A549 (cell line): Measurements from ENCODE around the gene TEX2.

Experiments used
- ESRRA ChIP-seq: fragments of 150-350 bp; IDR thresholded peaks from 2 replicates; pipeline ENCODE4 v1.6.1; 2014; ENCODE audit warnings: mild to moderate bottlenecking, low read length, borderline replicate concordance
- FOSL2 ChIP-seq, 2 experiments: fragments of 450-650 bp in 1 of 2; fragments of >200 bp in 1 of 2; sonication (Bioruptor Twin) in 1 of 2; formaldehyde crosslinking; IDR thresholded peaks; 2 replicates each; pipeline versions ENCODE4 v1.5.0 to v1.6.1; 2016 to 2020; ENCODE audit warnings: mild to moderate bottlenecking in 1 of 2, moderate library complexity in 1 of 2
- JUN ChIP-seq, 2 experiments: fragments of >200 bp; sonication (Bioruptor Twin); formaldehyde crosslinking; IDR thresholded peaks; 2 replicates in 1 of 2; 3 replicates in 1 of 2; pipeline ENCODE4 v1.6.1; 2016 to 2017
- RCOR1 ChIP-seq: fragments of 150-350 bp; IDR thresholded peaks from 2 replicates; pipeline ENCODE4 v1.6.1; 2014; ENCODE audit warnings: antibody characterized with exemption, low read length, low read depth
- TF ChIP-seq, protein P1 (sequence below): fragments of >200 bp; sonication (Bioruptor Twin); formaldehyde crosslinking; IDR thresholded peaks from 3 replicates; pipeline ENCODE4 v1.5.1; 2016
- TF ChIP-seq, protein P2 (sequence below): fragments of >200 bp; sonication (Bioruptor Twin); formaldehyde crosslinking; IDR thresholded peaks from 3 replicates; pipeline ENCODE4 v1.6.1; 2016
- TF ChIP-seq, protein P3 (sequence below): fragments of 150-350 bp; IDR thresholded peaks from 2 replicates; pipeline ENCODE4 v1.6.1; 2014; ENCODE audit warnings: low read depth, mild to moderate bottlenecking, low read length
- TF ChIP-seq, protein P4 (sequence below): fragments of 200-600 bp; sonication (generic); IDR thresholded peaks from 2 replicates; pipeline ENCODE4 v1.6.1; 2016; ENCODE audit warnings: antibody characterized with exemption, mild to moderate bottlenecking, moderate library complexity

DNA sequence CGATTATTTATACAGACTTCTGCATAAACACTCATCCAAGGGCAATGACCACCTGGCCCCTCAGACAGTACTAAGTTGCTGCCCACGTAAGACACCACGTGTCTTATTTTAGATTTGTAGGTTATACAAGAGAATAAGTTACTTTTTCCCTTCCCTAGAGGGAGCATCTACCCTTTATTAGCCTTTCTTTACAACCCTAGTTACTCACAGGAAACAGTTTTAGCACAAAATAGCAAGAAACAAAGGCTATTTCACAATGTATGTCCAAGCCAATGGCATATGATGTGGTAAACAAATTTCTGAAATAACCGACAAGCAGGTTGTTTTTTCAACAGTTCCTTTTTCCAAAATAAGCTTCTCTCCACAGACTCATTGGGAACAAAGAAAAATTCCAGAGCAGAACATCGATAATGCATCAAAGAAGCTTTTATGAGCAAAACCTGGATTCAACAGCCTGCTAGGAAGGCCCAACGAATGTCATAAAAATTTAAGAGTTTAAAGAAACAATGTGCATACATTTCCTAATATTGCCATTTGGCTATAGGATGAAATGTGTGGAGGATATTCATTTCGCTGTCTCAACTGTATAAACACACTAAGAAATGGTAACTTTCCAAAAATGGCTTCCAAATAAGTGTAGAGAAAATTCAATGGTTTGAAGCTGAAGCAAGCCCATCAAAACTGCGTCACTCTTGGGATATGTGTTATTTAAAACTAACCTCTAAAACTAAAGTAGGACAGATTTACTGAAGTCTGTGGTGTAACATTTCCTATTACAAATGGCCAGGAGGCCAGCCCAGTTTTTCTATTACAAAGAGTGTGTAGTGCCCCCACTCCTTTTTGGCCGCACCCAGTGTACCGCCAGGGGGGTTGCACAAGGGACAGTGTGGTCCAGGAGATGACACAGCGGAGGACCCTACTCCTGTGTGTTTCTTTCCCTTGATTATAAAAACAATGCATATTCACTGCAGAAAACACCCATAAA is 82.7 kb downstream of the TEX2 start:
- TF ChIP-seq, protein P1, sequence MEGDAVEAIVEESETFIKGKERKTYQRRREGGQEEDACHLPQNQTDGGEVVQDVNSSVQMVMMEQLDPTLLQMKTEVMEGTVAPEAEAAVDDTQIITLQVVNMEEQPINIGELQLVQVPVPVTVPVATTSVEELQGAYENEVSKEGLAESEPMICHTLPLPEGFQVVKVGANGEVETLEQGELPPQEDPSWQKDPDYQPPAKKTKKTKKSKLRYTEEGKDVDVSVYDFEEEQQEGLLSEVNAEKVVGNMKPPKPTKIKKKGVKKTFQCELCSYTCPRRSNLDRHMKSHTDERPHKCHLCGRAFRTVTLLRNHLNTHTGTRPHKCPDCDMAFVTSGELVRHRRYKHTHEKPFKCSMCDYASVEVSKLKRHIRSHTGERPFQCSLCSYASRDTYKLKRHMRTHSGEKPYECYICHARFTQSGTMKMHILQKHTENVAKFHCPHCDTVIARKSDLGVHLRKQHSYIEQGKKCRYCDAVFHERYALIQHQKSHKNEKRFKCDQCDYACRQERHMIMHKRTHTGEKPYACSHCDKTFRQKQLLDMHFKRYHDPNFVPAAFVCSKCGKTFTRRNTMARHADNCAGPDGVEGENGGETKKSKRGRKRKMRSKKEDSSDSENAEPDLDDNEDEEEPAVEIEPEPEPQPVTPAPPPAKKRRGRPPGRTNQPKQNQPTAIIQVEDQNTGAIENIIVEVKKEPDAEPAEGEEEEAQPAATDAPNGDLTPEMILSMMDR: no peak
- TF ChIP-seq FOSL2 (IDR thresholded peaks at IDR 0.05) (no peak), FOSL2 (CRISPR knock-in tag; IDR thresholded peaks at IDR 0.05) (no peak), ESRRA (no peak), RCOR1 (no peak), JUN (IDR thresholded peaks at IDR 0.05) (no peak)
- TF ChIP-seq, protein P2, sequence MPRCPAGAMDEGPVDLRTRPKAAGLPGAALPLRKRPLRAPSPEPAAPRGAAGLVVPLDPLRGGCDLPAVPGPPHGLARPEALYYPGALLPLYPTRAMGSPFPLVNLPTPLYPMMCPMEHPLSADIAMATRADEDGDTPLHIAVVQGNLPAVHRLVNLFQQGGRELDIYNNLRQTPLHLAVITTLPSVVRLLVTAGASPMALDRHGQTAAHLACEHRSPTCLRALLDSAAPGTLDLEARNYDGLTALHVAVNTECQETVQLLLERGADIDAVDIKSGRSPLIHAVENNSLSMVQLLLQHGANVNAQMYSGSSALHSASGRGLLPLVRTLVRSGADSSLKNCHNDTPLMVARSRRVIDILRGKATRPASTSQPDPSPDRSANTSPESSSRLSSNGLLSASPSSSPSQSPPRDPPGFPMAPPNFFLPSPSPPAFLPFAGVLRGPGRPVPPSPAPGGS: no peak
- TF ChIP-seq, protein P3, sequence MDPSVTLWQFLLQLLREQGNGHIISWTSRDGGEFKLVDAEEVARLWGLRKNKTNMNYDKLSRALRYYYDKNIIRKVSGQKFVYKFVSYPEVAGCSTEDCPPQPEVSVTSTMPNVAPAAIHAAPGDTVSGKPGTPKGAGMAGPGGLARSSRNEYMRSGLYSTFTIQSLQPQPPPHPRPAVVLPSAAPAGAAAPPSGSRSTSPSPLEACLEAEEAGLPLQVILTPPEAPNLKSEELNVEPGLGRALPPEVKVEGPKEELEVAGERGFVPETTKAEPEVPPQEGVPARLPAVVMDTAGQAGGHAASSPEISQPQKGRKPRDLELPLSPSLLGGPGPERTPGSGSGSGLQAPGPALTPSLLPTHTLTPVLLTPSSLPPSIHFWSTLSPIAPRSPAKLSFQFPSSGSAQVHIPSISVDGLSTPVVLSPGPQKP: no peak
- TF ChIP-seq, protein P4, sequence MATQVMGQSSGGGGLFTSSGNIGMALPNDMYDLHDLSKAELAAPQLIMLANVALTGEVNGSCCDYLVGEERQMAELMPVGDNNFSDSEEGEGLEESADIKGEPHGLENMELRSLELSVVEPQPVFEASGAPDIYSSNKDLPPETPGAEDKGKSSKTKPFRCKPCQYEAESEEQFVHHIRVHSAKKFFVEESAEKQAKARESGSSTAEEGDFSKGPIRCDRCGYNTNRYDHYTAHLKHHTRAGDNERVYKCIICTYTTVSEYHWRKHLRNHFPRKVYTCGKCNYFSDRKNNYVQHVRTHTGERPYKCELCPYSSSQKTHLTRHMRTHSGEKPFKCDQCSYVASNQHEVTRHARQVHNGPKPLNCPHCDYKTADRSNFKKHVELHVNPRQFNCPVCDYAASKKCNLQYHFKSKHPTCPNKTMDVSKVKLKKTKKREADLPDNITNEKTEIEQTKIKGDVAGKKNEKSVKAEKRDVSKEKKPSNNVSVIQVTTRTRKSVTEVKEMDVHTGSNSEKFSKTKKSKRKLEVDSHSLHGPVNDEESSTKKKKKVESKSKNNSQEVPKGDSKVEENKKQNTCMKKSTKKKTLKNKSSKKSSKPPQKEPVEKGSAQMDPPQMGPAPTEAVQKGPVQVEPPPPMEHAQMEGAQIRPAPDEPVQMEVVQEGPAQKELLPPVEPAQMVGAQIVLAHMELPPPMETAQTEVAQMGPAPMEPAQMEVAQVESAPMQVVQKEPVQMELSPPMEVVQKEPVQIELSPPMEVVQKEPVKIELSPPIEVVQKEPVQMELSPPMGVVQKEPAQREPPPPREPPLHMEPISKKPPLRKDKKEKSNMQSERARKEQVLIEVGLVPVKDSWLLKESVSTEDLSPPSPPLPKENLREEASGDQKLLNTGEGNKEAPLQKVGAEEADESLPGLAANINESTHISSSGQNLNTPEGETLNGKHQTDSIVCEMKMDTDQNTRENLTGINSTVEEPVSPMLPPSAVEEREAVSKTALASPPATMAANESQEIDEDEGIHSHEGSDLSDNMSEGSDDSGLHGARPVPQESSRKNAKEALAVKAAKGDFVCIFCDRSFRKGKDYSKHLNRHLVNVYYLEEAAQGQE: no peak
